ENCODE data around the gene HS3ST6. TPM values are rescaled to one million over a fixed set of nuclear protein-coding genes. Genes with fewer than 3 reads are reported as not detected.

The HS3ST6 gene
- total RNA-seq, 2 experiments from 2014 or later, result not detected

DNA sequence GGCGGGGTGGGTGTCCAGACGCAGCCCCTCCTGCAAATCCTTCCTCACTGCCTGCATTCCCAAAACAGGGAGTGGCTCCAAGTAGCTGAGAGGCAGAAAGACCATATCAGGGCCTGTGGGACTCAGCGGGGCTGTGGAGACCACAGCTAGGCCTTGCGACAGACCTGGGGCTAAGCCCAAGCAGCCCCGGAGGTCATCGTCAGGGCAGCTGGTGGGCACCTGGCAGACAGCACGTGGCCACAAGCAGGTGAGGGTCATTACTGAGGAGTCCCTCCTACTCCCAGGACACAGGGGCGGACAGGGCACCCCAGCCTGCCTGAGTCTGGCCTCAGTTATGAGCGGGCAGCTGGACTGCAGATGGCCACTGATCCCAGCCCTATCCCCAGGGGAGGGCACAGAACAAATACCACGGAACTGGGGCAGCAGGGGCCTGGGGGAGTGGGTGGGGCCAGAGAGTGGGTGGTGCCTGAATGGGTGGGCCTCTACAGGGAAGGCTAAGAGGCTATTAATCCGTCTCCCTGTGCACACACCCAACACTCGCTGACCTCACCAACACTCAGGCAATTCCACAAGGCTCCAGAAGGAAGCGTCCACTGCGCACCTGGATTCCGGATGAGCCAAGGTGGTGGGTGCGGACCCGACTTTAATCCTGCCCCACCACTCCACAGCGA lies 8.5 kb downstream of the HS3ST6 start:
- no peak overlapping the region for H3K4me2 ChIP-seq (ENCODE audit: low read length)
- no peaks in the 10 kb centered on the region for H3K9me2 ChIP-seq (ENCODE audit: insufficient read depth, low read length)
- no peaks in the 10 kb centered on the region for H4K20me1 ChIP-seq (ENCODE audit: insufficient read depth, low read length)
- TF ChIP-seq, protein P1, sequence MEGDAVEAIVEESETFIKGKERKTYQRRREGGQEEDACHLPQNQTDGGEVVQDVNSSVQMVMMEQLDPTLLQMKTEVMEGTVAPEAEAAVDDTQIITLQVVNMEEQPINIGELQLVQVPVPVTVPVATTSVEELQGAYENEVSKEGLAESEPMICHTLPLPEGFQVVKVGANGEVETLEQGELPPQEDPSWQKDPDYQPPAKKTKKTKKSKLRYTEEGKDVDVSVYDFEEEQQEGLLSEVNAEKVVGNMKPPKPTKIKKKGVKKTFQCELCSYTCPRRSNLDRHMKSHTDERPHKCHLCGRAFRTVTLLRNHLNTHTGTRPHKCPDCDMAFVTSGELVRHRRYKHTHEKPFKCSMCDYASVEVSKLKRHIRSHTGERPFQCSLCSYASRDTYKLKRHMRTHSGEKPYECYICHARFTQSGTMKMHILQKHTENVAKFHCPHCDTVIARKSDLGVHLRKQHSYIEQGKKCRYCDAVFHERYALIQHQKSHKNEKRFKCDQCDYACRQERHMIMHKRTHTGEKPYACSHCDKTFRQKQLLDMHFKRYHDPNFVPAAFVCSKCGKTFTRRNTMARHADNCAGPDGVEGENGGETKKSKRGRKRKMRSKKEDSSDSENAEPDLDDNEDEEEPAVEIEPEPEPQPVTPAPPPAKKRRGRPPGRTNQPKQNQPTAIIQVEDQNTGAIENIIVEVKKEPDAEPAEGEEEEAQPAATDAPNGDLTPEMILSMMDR (conservative IDR thresholded peaks at IDR 0.05; ENCODE audit: low read length), result no peak
- no peak for TF ChIP-seq EZH2phosphoT487 (IDR thresholded peaks at IDR 0.05; ENCODE audit: borderline replicate concordance, low read depth, low read length)
- intact Hi-C loops (cut with micrococcal nuclease; ENCODE audit: unreplicated experiment), result no loop called here
- ChIA-PET CTCF (ENCODE audit: unreplicated experiment) (no interaction called here), POLR2A (no interaction called here)
- H3K9me3 ChIP-seq (ENCODE audit: low read length), result no peaks in the 10 kb centered on the region
- DNase-seq (ENCODE audit: low spot score), result no peak
- no peaks in the 10 kb centered on the region for H3K4me1 ChIP-seq (ENCODE audit: insufficient read depth, low read length, poor library complexity, severe bottlenecking)
- H3K27ac ChIP-seq (ENCODE audit: low read depth, low read length, poor library complexity, severe bottlenecking), result no peak overlapping the region
- no peak overlapping the region for H3K4me3 ChIP-seq (ENCODE audit: low read depth, low read length, poor library complexity, severe bottlenecking)
- H3K36me3 ChIP-seq (ENCODE audit: insufficient read depth, low read length), result no peaks in the 10 kb centered on the region
- H3K79me2 ChIP-seq (ENCODE audit: insufficient read depth, low read depth, low read length), result no peaks in the 10 kb centered on the region
- BruUV-seq (replicated peaks), result no TSS peak
- no peak overlapping the region for H2AFZ ChIP-seq (ENCODE audit: low read length)

DNA sequence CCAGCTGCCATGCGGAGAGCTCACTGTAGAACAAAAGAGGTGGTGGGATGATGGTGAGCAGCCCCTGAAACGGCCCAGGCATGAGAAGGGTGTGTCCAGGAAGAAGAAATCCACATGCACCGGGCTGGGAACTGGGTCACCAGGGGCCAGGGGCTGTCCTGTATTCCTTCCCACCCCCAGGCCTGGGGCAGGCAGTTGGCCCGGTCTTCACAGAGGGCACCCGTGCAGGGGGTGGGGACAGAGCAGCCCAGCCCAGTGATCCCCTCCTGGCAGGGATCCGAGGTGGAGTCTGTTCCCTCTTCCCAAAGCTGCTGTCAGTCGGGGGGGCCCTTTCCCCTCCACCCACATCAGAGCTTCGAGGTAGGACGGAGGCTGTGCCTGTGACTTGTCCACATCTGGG lies 9.2 kb downstream of the HS3ST6 start:
- CTCF ChIA-PET (ENCODE audit: unreplicated experiment), result interaction anchor here (0.6 kb wide), 1 partner anchor 32 kb away, joined by 3 read pairs; no protein-coding TSS in a partner anchor
- BruUV-seq (replicated peaks), result no TSS peak
- no peak for DNase-seq (ENCODE audit: low spot score)

DNA sequence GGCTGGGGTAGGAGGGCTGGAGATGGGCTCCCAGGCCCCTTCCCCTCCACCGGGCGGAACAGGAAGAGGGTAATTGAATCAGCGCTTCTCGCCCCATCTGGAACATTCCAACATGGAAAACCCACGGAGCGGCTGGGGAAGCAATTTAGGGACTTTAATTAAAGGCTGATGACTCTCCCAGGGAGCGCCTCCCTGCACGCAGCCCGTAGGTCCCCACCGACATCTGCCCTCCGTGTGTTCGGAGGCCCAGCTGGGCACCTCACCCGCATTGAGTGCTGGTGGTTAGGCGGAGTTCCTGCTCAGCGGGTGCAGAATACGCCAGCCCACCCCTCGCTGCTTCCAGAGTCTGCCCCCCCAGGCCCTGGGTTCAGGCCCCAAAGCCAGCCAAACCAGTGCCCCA lies 10.0 kb downstream of the HS3ST6 start:
- CTCF ChIA-PET (ENCODE audit: unreplicated experiment), result no interaction called here
- Histone ChIP-seq H3K9me2 (ENCODE audit: insufficient read depth, low read length) (no peaks in the 10 kb centered on the region), H2AFZ (ENCODE audit: low read length) (no peak overlapping the region), H3K4me3 (ENCODE audit: low read depth, low read length, poor library complexity, severe bottlenecking) (no peak overlapping the region), H3K9me3 (ENCODE audit: low read length) (no peaks in the 10 kb centered on the region), H3K79me2 (ENCODE audit: insufficient read depth, low read depth, low read length) (no peaks in the 10 kb centered on the region), H3K27ac (ENCODE audit: low read depth, low read length, poor library complexity, severe bottlenecking) (no peak overlapping the region), H3K4me2 (ENCODE audit: low read length) (no peak overlapping the region), H3K4me1 (ENCODE audit: insufficient read depth, low read length, poor library complexity, severe bottlenecking) (no peaks in the 10 kb centered on the region), H3K36me3 (ENCODE audit: insufficient read depth, low read length) (no peaks in the 10 kb centered on the region), H4K20me1 (ENCODE audit: insufficient read depth, low read length) (no peaks in the 10 kb centered on the region)
- no TSS peak for BruUV-seq (replicated peaks)
- intact Hi-C loops (cut with micrococcal nuclease; ENCODE audit: unreplicated experiment), result no loop called here
- POLR2A ChIA-PET, result no interaction called here
- no peak for DNase-seq (ENCODE audit: low spot score)
- TF ChIP-seq EZH2phosphoT487 (IDR thresholded peaks at IDR 0.05; ENCODE audit: borderline replicate concordance, low read depth, low read length), result no peak
- TF ChIP-seq, protein P1 (conservative IDR thresholded peaks at IDR 0.05; ENCODE audit: low read length), result no peak

More for the DNA sequence above, 9.2 kb downstream of the HS3ST6 start:
- intact Hi-C loops (cut with micrococcal nuclease; ENCODE audit: unreplicated experiment), result no loop called here
- Histone ChIP-seq H3K27ac (ENCODE audit: low read depth, low read length, poor library complexity, severe bottlenecking) (no peak overlapping the region), H3K36me3 (ENCODE audit: insufficient read depth, low read length) (no peaks in the 10 kb centered on the region), H4K20me1 (ENCODE audit: insufficient read depth, low read length) (no peaks in the 10 kb centered on the region), H3K9me3 (ENCODE audit: low read length) (no peaks in the 10 kb centered on the region), H3K79me2 (ENCODE audit: insufficient read depth, low read depth, low read length) (no peaks in the 10 kb centered on the region), H3K9me2 (ENCODE audit: insufficient read depth, low read length) (no peaks in the 10 kb centered on the region), H3K4me3 (ENCODE audit: low read depth, low read length, poor library complexity, severe bottlenecking) (no peak overlapping the region), H3K4me2 (ENCODE audit: low read length) (no peak overlapping the region), H3K4me1 (ENCODE audit: insufficient read depth, low read length, poor library complexity, severe bottlenecking) (no peaks in the 10 kb centered on the region), H2AFZ (ENCODE audit: low read length) (no peak overlapping the region)
- TF ChIP-seq, protein P1 (conservative IDR thresholded peaks at IDR 0.05; ENCODE audit: low read length), result no peak
- no peak for TF ChIP-seq EZH2phosphoT487 (IDR thresholded peaks at IDR 0.05; ENCODE audit: borderline replicate concordance, low read depth, low read length)
- POLR2A ChIA-PET, result no interaction called here

Data from OCI-LY7 (cell line).